NCI-H748 (cell line): ENCODE results near the gene PTPRF.

Experiments used
- DNase-seq: peaks from one replicate; lab custom pipeline; 2025; ENCODE audit not compliant: unreplicated experiment; lab: John Stamatoyannopoulos, UW

The PTPRF gene

DNA sequence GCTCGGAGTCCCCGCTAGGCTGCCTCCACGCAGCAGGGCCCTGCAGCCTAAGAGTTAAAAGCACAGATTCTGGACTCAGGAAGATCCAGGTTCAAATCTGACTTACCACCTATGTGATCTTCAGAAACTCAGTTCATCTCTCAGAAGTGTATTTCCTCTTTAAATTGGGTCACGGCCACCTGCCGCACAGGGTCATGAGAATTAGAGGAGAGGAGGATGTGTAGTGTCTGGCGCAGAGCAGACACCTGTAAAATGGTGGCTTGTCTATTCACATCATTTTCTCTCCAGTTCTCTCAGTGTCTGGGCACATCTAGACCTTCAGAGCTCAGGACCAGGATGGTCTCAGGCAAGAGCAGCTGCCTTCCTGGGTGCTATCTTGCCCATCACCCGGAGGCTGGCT lies 45.8 kb downstream of the PTPRF start:
- DNase-seq: no peak

GRCh38 chr1:43577655-43578542 lies 47.2 kb downstream of the PTPRF start:
- DNase-seq: no peak

DNA sequence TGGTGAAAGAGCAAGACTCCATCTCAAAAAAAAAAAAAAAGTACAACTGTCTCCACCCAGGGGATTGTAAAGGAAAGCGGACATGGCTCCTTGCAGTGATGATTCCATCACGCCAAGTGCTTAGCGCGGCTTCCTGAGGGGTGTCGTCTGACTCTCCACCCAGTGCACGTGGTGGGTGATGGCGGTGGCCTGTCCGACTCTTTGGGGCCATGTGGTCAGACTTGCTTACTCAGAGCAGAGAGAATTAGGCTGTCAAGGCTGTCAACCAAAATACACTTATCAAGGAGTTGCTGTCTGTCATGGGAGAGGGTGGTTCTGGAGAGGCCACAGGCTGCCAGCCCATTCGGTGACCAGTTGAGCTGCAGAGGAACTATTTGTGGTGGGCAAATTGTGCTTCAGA lies 49.4 kb downstream of the PTPRF start:
- DNase-seq: no peak

- DNase-seq: peak; percentile 58
These were observed 51.5 kb downstream of the PTPRF start for GRCh38 chr1:43582162-43582566.

DNA sequence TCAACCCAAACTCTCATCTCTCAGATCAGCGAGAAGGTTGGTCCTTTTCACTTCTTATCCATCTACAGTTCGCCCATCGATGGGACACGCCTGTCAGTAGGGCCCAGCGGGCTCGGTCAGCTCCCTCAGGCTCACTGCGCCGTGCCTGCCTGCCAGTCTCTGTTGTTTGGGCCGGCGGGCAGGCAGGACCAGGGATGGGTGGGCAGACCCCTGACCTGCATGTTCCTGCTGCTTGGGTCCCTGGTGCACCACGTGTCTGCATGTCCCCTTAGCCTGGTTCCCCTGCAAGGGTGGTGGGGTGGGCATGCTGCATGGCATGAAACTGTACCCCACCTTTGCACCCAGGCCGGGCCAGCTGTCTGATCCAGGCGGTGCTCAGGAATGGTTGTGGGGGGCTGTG lies 52.4 kb downstream of the PTPRF start:
- no peak for DNase-seq

- DNase-seq: no peak
These were observed 53.5 kb downstream of the PTPRF start for GRCh38 chr1:43584204-43584603.

DNA sequence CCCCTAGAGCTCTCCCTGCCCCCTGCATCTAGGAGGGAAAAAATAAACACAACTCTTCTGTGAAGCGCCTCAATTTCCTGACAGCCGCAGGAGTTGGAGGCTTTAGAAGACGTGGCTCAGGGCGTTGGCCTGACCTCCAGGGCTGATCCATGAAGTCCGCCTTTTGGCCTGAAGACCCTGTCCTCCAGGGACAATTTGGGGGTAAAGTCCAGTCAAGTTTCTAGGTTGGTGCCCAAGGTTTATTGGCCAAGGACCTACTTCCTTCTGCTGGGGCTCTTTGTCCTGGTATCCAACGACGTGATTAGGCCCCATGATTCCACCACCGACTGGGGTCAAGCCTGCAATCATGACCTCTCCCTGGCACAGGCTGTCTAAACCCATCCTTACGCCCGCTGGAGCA lies 54.9 kb downstream of the PTPRF start:
- DNase-seq: no peak

DNA sequence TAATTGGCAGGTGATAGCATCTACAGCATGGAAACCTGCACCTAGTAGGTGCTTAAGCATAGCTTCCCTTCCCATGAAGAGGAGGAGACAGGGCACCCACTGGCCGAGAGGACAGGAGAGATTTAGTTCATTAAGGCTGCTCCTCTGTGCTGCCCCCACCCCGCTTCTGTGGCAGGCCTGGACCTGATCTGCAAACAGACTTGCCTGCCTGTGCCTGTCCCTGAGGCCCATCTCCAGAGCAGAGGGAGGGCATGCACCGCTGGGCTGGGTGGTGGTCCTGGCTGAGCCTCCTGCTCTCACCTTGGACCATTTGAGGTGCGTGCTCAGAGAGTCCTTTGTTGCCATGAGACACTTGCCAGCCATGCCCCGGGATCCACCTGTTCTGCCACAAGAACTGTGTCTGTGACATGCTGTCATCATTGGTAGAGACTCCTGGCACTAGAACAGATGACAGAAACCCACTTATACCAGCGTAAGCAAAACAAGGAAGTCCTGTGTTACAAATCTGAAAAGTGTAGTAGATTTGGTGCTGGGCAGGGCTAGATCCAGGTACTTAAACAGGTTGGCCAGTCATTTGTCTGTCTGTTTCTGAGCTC lies 55.6 kb downstream of the PTPRF start:
- DNase-seq: no peak

GRCh38 chr1:43587001-43587400 lies 56.3 kb downstream of the PTPRF start:
- DNase-seq: no peak

- no peak for DNase-seq
These were observed 56.9 kb downstream of the PTPRF start for GRCh38 chr1:43587594-43587993.

GRCh38 chr1:43588592-43588991 lies 57.9 kb downstream of the PTPRF start:
- DNase-seq: no peak

DNA sequence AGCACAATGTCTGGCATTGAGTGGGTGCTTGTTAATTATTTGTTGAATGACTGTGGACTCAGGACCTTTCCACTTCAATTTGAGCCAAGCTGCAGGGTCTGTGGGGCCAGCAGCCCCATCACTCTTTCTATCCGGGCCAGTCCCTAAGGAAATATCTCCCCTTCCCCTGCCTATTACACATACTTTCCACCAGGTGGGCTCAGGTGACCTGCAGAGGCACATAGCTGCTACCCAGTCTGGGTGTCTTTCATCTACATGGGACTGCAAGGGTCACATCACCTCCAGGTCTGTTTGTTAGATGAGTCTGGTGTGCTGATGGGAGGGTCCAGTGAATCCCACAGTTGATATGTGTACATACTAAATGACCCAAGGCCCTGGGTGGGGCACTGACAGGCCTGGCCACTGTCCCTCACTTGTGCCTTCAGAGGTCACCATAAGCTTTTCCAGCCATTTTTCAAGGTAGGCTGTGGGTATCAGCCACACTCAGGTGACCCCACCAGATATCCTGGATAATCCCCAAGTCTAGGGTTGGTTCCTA lies 59.8 kb downstream of the PTPRF start:
- peak; percentile 52 for DNase-seq

GRCh38 chr1:43591181-43591580 lies 60.5 kb downstream of the PTPRF start:
- no peak for DNase-seq

DNA sequence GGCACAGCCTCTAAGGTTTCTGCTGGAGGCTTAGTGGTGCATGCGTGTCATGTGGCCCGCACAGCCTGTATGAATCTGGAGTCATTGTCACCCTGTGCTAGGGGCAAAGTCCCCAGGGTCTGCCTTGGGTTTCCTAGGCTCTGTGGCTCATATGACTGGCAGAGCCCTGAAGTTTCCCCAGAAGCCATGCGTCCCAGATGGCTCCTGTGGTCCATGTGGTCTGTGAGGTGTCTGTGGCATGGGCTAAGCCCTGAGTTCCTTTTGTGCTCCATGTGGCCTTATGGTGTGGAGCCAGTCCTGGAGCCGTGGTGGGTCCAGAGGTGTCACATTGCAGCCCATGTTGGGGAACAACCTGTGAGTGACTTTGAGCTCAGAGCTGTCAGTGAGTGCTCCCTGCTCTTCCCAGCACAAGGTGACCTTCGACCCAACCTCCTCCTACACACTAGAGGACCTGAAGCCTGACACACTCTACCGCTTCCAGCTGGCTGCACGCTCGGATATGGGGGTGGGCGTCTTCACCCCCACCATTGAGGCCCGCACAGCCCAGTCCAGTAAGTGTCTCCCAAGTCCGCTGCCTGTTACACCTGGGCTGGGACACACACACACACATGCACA lies 61.5 kb downstream of the PTPRF start:
- no peak for DNase-seq

GRCh38 chr1:43592974-43593683 lies 62.4 kb downstream of the PTPRF start:
- no peak for DNase-seq

DNA sequence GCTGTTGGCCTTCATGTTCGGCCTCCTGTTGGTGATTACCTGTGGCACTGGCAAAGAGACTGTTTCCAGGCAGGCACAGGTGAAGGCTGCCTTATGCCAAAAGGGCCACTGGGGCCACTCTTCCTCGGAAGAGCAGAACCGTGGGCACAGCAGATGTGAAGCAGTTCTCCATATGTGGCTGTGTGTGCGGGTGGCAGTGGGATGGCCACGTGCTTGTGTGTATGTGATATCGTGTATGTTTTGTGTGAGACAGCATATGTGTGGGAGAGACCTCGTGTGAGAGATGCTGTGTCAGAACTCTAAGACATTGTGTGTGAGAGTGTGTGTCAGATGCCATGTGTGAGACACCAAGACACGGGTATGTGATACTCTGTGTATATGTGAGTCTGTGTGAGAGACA lies 65.9 kb downstream of the PTPRF start:
- no peak for DNase-seq

DNA sequence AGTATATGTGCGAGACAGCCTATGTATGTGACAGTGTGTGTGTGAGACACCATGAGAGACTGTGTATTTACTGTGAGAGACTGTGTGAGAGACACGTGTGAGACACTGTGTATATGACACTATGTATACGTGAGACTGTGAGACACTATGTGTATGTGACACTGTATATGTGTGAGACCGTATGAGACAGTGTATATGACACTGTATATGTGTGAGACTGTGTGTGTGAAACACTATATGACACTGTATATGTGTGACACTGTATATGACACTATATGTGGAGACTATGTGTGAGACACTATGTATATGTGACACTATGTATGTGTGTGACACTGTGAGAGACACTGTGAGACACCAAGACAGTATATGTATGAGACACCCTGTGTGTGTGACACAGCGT lies 66.3 kb downstream of the PTPRF start:
- DNase-seq: no peak

DNA sequence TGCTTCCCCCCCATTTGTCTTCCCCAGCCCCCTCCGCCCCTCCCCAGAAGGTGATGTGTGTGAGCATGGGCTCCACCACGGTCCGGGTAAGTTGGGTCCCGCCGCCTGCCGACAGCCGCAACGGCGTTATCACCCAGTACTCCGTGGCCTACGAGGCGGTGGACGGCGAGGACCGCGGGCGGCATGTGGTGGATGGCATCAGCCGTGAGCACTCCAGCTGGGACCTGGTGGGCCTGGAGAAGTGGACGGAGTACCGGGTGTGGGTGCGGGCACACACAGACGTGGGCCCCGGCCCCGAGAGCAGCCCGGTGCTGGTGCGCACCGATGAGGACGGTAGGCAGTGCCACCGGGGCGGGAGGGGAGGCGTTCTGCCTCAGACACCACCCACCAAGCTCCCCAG lies 67.0 kb downstream of the PTPRF start:
- DNase-seq: no peak

DNA sequence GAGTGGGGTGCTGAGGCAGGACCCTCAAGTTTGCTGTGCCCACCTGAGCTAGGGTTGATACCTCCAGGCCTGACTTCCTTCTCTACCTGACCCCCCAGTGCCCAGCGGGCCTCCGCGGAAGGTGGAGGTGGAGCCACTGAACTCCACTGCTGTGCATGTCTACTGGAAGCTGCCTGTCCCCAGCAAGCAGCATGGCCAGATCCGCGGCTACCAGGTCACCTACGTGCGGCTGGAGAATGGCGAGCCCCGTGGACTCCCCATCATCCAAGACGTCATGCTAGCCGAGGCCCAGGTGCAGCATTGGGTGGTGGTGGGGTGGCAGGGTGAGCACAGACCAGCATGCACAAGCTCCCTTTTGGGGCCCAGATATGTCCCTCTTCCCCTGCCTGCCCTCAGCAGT lies 67.9 kb downstream of the PTPRF start:
- no peak for DNase-seq

GRCh38 chr1:43600033-43601020 lies 69.6 kb downstream of the PTPRF start:
- DNase-seq: no peak
